ENCODE results near the gene CRYBB1.

- TF ChIP-seq EZH2 (conservative IDR thresholded peaks at IDR 0.05; ENCODE audit: low read depth, low read length) (no peak), ZBTB4 (CRISPR knock-in tag; IDR thresholded peaks at IDR 0.05; ENCODE audit: borderline replicate concordance) (no peak), RCOR2 (CRISPR knock-in tag; IDR thresholded peaks at IDR 0.05) (no peak), POLR2AphosphoS2 (IDR thresholded peaks at IDR 0.05; ENCODE audit: low read depth, low read length) (no peak), KDM5B (CRISPR knock-in tag; IDR thresholded peaks at IDR 0.05; ENCODE audit: borderline replicate concordance) (no peak)
- TF ChIP-seq, protein P1, sequence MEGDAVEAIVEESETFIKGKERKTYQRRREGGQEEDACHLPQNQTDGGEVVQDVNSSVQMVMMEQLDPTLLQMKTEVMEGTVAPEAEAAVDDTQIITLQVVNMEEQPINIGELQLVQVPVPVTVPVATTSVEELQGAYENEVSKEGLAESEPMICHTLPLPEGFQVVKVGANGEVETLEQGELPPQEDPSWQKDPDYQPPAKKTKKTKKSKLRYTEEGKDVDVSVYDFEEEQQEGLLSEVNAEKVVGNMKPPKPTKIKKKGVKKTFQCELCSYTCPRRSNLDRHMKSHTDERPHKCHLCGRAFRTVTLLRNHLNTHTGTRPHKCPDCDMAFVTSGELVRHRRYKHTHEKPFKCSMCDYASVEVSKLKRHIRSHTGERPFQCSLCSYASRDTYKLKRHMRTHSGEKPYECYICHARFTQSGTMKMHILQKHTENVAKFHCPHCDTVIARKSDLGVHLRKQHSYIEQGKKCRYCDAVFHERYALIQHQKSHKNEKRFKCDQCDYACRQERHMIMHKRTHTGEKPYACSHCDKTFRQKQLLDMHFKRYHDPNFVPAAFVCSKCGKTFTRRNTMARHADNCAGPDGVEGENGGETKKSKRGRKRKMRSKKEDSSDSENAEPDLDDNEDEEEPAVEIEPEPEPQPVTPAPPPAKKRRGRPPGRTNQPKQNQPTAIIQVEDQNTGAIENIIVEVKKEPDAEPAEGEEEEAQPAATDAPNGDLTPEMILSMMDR (CRISPR knock-in tag; IDR thresholded peaks at IDR 0.05) = no peak
- TF ChIP-seq, protein P2, sequence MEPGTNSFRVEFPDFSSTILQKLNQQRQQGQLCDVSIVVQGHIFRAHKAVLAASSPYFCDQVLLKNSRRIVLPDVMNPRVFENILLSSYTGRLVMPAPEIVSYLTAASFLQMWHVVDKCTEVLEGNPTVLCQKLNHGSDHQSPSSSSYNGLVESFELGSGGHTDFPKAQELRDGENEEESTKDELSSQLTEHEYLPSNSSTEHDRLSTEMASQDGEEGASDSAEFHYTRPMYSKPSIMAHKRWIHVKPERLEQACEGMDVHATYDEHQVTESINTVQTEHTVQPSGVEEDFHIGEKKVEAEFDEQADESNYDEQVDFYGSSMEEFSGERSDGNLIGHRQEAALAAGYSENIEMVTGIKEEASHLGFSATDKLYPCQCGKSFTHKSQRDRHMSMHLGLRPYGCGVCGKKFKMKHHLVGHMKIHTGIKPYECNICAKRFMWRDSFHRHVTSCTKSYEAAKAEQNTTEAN (CRISPR knock-in tag; conservative IDR thresholded peaks at IDR 0.05) = no peak
- TF ChIP-seq, protein P3, sequence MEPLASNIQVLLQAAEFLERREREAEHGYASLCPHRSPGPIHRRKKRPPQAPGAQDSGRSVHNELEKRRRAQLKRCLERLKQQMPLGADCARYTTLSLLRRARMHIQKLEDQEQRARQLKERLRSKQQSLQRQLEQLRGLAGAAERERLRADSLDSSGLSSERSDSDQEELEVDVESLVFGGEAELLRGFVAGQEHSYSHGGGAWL (CRISPR knock-in tag; IDR thresholded peaks at IDR 0.05) = no peak
- TF ChIP-seq, protein P4, sequence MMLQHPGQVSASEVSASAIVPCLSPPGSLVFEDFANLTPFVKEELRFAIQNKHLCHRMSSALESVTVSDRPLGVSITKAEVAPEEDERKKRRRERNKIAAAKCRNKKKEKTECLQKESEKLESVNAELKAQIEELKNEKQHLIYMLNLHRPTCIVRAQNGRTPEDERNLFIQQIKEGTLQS (CRISPR knock-in tag; IDR thresholded peaks at IDR 0.05) = no peak
Measured at GRCh38 chr22:26589845-26590736, 27.7 kb downstream of the CRYBB1 start, which contains the start of gene TPST2.
